HEK293 (cell line): ENCODE measurements around the gene FCHSD1.

ENCODE experiments used
- CTCF ChIA-PET: fragments of 350-600 bp; formaldehyde crosslinking; extraction: SDS; loops from one replicate; lab custom pipeline; 2021; ENCODE audit warnings: antibody characterized with exemption; lab: Yijun Ruan, JAX
- POLR2A ChIA-PET: fragments of 300-600 bp; formaldehyde crosslinking; extraction: SDS; loops from one replicate; lab custom pipeline; 2020; ENCODE audit warnings: antibody characterized with exemption, inconsistent platforms; lab: Yijun Ruan, JAX
- H3K27ac ChIP-seq: fragments of 200-500 bp; sonication (Bioruptor generic); 2 replicates; pipeline ENCODE4 v1.5.1; 2014; ENCODE audit warnings: low read depth, low read length, control low read depth, inconsistent platforms; ENCODE audit errors: extremely low read depth
- H3K36me3 ChIP-seq, 2 experiments: fragments of 200-500 bp in 1 of 2; sonication (Bioruptor generic) in 1 of 2; 1 replicate in 1 of 2; 2 replicates in 1 of 2; pipeline ENCODE4 v1.5.1; 2014 to 2017; ENCODE audit warnings: inconsistent platforms in 2 of 2, low read length in 2 of 2; ENCODE audit not compliant: control insufficient read depth in 2 of 2, insufficient read depth in 1 of 2
- H3K4me1 ChIP-seq: fragments of 200-500 bp; sonication (Bioruptor generic); 2 replicates; pipeline ENCODE4 v1.5.1; 2014; ENCODE audit warnings: mild to moderate bottlenecking, low read length, inconsistent platforms; ENCODE audit not compliant: control insufficient read depth, insufficient read depth
- H3K4me3 ChIP-seq: 2 replicates; pipeline ENCODE4 v1.5.1; 2011; ENCODE audit warnings: low read depth, mild to moderate bottlenecking, control low read depth, low read length, moderate library complexity
- H3K9me3 ChIP-seq: fragments of 200-500 bp; sonication (Bioruptor generic); 2 replicates; pipeline ENCODE4 v1.5.1; 2014; ENCODE audit warnings: low read depth, low read length, inconsistent platforms; ENCODE audit not compliant: control insufficient read depth, insufficient read depth
- SCRT1 ChIP-seq: fragments of 450-650 bp; formaldehyde crosslinking; IDR thresholded peaks from 2 replicates; pipeline ENCODE4 v1.5.1; 2016; ENCODE audit warnings: missing biosample characterization, missing genetic modification characterization, borderline replicate concordance
- TRIM28 ChIP-seq: IDR thresholded peaks from 2 replicates; pipeline ENCODE4 v1.6.1; 2011; ENCODE audit warnings: low read length, control low read depth, borderline replicate concordance
- YY2 ChIP-seq: fragments of 450-650 bp; formaldehyde crosslinking; IDR thresholded peaks from 2 replicates; pipeline ENCODE4 v1.5.1; 2016; ENCODE audit warnings: missing biosample characterization, missing genetic modification characterization
- ZFHX2 ChIP-seq: fragments of 450-650 bp; formaldehyde crosslinking; conservative IDR thresholded peaks from 2 replicates; pipeline ENCODE4 v1.5.1; 2016; ENCODE audit warnings: missing biosample characterization, missing genetic modification characterization
- ZNF112 ChIP-seq: fragments of 450-650 bp; formaldehyde crosslinking; IDR thresholded peaks from 2 replicates; pipeline ENCODE4 v1.5.0; 2017; ENCODE audit warnings: missing biosample characterization, missing genetic modification characterization
- ZNF132 ChIP-seq: fragments of 450-650 bp; formaldehyde crosslinking; IDR thresholded peaks from 2 replicates; pipeline ENCODE4 v1.5.1; 2017; ENCODE audit warnings: missing biosample characterization, missing genetic modification characterization, borderline replicate concordance
- ZNF155 ChIP-seq: fragments of 450-650 bp; formaldehyde crosslinking; IDR thresholded peaks from 2 replicates; pipeline ENCODE4 v1.5.1; 2016; ENCODE audit warnings: missing biosample characterization, missing genetic modification characterization
- ZNF16 ChIP-seq: fragments of 450-650 bp; formaldehyde crosslinking; IDR thresholded peaks from 2 replicates; pipeline ENCODE4 v1.5.1; 2016; ENCODE audit warnings: low read depth, missing biosample characterization, missing genetic modification characterization
- ZNF202 ChIP-seq: fragments of 450-650 bp; formaldehyde crosslinking; IDR thresholded peaks from 2 replicates; pipeline ENCODE4 v1.5.1; 2016; ENCODE audit warnings: missing biosample characterization, missing genetic modification characterization, borderline replicate concordance
- ZNF211 ChIP-seq: fragments of 450-650 bp; formaldehyde crosslinking; IDR thresholded peaks from 2 replicates; pipeline ENCODE4 v1.5.1; 2016; ENCODE audit warnings: low read depth, missing biosample characterization, missing genetic modification characterization
- ZNF280D ChIP-seq: fragments of 450-650 bp; formaldehyde crosslinking; IDR thresholded peaks from 2 replicates; pipeline ENCODE4 v1.5.1; 2016; ENCODE audit warnings: missing biosample characterization, missing genetic modification characterization
- ZNF558 ChIP-seq: fragments of 450-650 bp; formaldehyde crosslinking; IDR thresholded peaks from 2 replicates; pipeline ENCODE4 v1.5.1; 2016; ENCODE audit warnings: missing biosample characterization, missing genetic modification characterization
- ZNF624 ChIP-seq: fragments of 450-650 bp; formaldehyde crosslinking; IDR thresholded peaks from 2 replicates; pipeline ENCODE4 v1.5.1; 2017; ENCODE audit warnings: missing biosample characterization, missing genetic modification characterization
- ZNF707 ChIP-seq: fragments of 450-650 bp; formaldehyde crosslinking; IDR thresholded peaks from 2 replicates; pipeline ENCODE4 v1.5.1; 2016; ENCODE audit warnings: missing biosample characterization, missing genetic modification characterization
- ZNF76 ChIP-seq: fragments of 450-650 bp; formaldehyde crosslinking; IDR thresholded peaks from 2 replicates; pipeline ENCODE4; 2016; ENCODE audit warnings: low read depth, missing biosample characterization, missing genetic modification characterization, borderline replicate concordance
- TF ChIP-seq, protein P1 (sequence below): fragments of 450-650 bp; formaldehyde crosslinking; IDR thresholded peaks from 2 replicates; pipeline ENCODE4 v1.5.1; 2016; ENCODE audit warnings: missing biosample characterization, missing genetic modification characterization, borderline replicate concordance

FCHSD1 gene

DNA sequence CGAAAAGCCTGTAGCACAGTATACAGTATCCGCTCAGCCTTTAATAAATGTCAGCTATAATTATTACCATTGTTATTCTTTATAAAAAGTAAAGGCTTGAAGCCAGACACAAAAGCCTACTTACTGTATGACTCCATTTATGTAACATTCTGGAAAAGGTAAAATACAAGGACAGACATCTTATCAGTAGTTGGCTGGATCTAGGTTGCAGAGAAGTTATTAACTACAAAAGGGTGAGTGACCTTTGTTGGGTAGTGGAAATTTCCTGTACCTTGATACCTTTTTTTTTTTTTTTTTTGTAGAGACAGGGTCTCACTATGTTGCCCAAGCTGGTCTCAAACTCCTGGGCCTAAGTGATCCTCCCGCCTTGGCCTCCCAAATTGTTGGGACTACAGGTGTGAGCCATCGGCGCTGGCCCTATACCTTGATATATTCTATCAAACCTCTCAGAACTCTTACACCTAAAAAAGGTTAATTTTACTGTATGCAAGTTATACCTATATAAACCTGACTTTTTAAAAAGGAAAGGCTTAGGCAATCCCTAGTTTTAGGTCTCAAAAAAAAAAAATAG is 20.6 kb downstream of the FCHSD1 start (continued):
- TF ChIP-seq ZNF624 (tag by site-specific recombination) (no peak), SCRT1 (tag by site-specific recombination) (no peak)

DNA sequence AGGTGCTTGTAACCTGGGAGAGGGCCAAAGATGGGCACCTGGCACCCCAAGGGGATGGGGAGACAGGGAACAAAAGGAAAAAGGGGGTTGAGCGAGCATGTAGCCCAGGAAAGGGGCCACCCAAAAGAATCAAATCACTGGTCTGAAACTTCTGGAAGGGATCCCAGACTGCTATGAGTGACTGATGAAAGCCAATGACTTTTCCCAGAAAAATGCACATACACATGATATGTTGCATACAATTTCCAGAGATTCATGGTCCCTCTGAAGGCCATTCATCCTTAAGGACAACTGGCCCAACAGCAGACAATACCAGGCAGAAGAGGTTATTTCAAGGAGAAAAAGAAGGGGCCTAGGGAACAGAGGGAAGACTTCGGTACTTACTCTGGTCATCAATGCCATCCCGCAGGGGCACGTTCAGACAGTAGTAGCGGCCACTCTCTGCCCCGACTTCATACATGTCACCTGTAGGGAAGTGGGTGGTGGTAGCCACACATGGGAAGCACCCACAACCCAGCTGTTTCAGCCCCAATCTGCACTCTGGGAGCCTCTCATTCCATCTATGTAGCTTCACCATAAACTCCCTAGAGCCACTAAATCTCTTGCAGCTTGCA is 22.9 kb downstream of the FCHSD1 start:
- H3K36me3 ChIP-seq, result peaks cover 42 to 91% of the 10 kb centered on the region in 2 experiments

GRCh38 chr5:141623611-141624010 is 27.6 kb downstream of the FCHSD1 start:
- Histone ChIP-seq H3K4me1 (no peaks in the 10 kb centered on the region), H3K9me3 (no peaks in the 10 kb centered on the region), H3K4me3 (no peak overlapping the region), H3K27ac (no peak overlapping the region), H3K36me3 (peaks cover 43 to 88% of the 10 kb centered on the region in 2 experiments)
- ChIA-PET CTCF (interaction anchor here (0.7 to 2.7 kb wide), 2 partner anchors 13 to 31 kb away, joined by 3 to 9 read pairs; partner anchors contain the start of genes HDAC3 and RELL2), POLR2A (no interaction called here)
- no peak for TF ChIP-seq ZNF16 (tag by site-specific recombination)
- no peak for TF ChIP-seq ZNF132 (tag by site-specific recombination)
- no peak for TF ChIP-seq ZNF707 (tag by site-specific recombination)
- no peak for TF ChIP-seq YY2 (tag by site-specific recombination)
- no peak for TF ChIP-seq ZNF280D
- TF ChIP-seq ZNF155, result no peak
- no peak for TF ChIP-seq ZNF76
- TF ChIP-seq, protein P1, sequence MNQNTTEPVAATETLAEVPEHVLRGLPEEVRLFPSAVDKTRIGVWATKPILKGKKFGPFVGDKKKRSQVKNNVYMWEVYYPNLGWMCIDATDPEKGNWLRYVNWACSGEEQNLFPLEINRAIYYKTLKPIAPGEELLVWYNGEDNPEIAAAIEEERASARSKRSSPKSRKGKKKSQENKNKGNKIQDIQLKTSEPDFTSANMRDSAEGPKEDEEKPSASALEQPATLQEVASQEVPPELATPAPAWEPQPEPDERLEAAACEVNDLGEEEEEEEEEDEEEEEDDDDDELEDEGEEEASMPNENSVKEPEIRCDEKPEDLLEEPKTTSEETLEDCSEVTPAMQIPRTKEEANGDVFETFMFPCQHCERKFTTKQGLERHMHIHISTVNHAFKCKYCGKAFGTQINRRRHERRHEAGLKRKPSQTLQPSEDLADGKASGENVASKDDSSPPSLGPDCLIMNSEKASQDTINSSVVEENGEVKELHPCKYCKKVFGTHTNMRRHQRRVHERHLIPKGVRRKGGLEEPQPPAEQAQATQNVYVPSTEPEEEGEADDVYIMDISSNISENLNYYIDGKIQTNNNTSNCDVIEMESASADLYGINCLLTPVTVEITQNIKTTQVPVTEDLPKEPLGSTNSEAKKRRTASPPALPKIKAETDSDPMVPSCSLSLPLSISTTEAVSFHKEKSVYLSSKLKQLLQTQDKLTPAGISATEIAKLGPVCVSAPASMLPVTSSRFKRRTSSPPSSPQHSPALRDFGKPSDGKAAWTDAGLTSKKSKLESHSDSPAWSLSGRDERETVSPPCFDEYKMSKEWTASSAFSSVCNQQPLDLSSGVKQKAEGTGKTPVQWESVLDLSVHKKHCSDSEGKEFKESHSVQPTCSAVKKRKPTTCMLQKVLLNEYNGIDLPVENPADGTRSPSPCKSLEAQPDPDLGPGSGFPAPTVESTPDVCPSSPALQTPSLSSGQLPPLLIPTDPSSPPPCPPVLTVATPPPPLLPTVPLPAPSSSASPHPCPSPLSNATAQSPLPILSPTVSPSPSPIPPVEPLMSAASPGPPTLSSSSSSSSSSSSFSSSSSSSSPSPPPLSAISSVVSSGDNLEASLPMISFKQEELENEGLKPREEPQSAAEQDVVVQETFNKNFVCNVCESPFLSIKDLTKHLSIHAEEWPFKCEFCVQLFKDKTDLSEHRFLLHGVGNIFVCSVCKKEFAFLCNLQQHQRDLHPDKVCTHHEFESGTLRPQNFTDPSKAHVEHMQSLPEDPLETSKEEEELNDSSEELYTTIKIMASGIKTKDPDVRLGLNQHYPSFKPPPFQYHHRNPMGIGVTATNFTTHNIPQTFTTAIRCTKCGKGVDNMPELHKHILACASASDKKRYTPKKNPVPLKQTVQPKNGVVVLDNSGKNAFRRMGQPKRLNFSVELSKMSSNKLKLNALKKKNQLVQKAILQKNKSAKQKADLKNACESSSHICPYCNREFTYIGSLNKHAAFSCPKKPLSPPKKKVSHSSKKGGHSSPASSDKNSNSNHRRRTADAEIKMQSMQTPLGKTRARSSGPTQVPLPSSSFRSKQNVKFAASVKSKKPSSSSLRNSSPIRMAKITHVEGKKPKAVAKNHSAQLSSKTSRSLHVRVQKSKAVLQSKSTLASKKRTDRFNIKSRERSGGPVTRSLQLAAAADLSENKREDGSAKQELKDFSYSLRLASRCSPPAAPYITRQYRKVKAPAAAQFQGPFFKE, result no peak
- TF ChIP-seq ZFHX2 (tag by site-specific recombination), result no peak
- TF ChIP-seq ZNF558 (tag by site-specific recombination), result no peak

More for the DNA sequence above, 22.9 kb downstream of the FCHSD1 start:
- no peak overlapping the region for H3K27ac ChIP-seq
- ChIA-PET POLR2A (interaction anchor here (0.6 kb wide), 1 partner anchor 8 kb away, joined by 3 read pairs; the partner anchor contains the start of genes HDAC3 and RELL2), CTCF (interaction anchor here (0.7 to 12.5 kb wide), 3 partner anchors 9 to 36 kb away, joined by 3 to 125 read pairs (median 16); partner anchors contain the start of gene DIAPH1)
- H3K4me3 ChIP-seq, result no peak overlapping the region
- TF ChIP-seq ZNF211 (tag by site-specific recombination) (no peak), ZNF202 (tag by site-specific recombination) (no peak), ZNF112 (tag by site-specific recombination) (no peak), TRIM28 (no peak)
- H3K9me3 ChIP-seq, result no peaks in the 10 kb centered on the region
- no peaks in the 10 kb centered on the region for H3K4me1 ChIP-seq
